Large intestine (tissue), 3 donors: ENCODE results near the gene VPS50. TPM values are rescaled to one million over a fixed set of nuclear protein-coding genes. Genes with fewer than 3 reads are reported as not detected.

ENCODE experiments used
- DNase-seq, 2 donors: peaks; one replicate each; pipeline versions ENCODE4 v3.0.0 to v3.0.0-alpha.2; 2013
- H3K27ac ChIP-seq: one replicate; pipeline ENCODE4 v1.5.1; 2013; ENCODE audit warnings: low read length
- H3K27me3 ChIP-seq: 2 replicates; pipeline ENCODE4 v1.6.1; 2013; ENCODE audit warnings: low read length; ENCODE audit not compliant: control insufficient read depth, insufficient read depth
- H3K36me3 ChIP-seq: 2 replicates; pipeline ENCODE4 v1.6.1; 2013; ENCODE audit warnings: low read length; ENCODE audit not compliant: control insufficient read depth, insufficient read depth
- H3K4me1 ChIP-seq: one replicate; pipeline ENCODE4 v1.6.1; 2013; ENCODE audit warnings: low read length; ENCODE audit not compliant: control insufficient read depth, insufficient read depth
- H3K4me3 ChIP-seq: one replicate; pipeline ENCODE4 v1.5.1; 2013; ENCODE audit warnings: low read length
- H3K9me3 ChIP-seq: one replicate; pipeline ENCODE4 v1.6.1; 2013; ENCODE audit warnings: mild to moderate bottlenecking, low read depth, low read length, moderate library complexity; ENCODE audit not compliant: control insufficient read depth
- WGBS: methylation state at CpG from one replicate; pipeline ENCODE4 v1.1.5; 2013; ENCODE audit warnings: low lambda C conversion rate; ENCODE audit not compliant: insufficient coverage; 5-methylcytosine and 5-hydroxymethylcytosine counted together
- polyA plus RNA-seq: library from polyadenylated mRNA; unstranded; fragments of 120-200 nt; gene quantifications from one replicate; pipeline ENCODE4 v1.2.1, GENCODE V29; 2013

Gene VPS50
- polyA plus RNA-seq, 1 donor, result 22.5 TPM

- DNase-seq, result no peak
- Histone ChIP-seq H3K27ac (no peak overlapping the region), H3K36me3 (peaks cover 5% of the 10 kb centered on the region), H3K27me3 (no peaks in the 10 kb centered on the region), H3K4me3 (no peak overlapping the region), H3K9me3 (no peaks in the 10 kb centered on the region), H3K4me1 (no peaks in the 10 kb centered on the region)
- WGBS, result 86% methylated on average over 1 of the region's 2 CpGs
Measured at GRCh38 chr7:93238748-93239147, 6.6 kb downstream of the VPS50 start.

DNA sequence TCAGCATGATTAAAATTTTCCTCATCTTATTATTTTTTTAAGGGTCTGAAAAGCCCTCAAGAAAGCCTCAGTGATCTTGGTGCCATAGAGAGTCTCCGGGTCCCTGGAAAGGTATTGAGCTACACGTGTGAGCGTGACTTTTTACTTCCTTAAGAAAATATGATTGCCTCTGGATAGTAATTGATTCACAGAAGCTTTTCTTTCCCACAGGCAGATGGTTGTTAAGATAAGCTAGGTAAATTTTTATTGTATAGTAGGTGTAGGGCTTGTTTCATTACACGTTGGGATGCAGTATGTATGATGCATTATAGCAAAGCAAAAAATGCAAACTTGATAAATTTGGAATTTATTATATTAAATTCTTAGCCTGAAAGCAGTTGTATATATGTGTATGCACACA lies 7.7 kb downstream of the VPS50 start:
- H3K36me3 ChIP-seq, result peaks cover 5% of the 10 kb centered on the region
- WGBS, result 50% methylated on average over 1 of the region's 4 CpGs

GRCh38 chr7:93242106-93242505 lies 9.9 kb downstream of the VPS50 start:
- Histone ChIP-seq H3K36me3 (peaks cover 5% of the 10 kb centered on the region), H3K4me3 (no peak overlapping the region), H3K27me3 (no peaks in the 10 kb centered on the region), H3K9me3 (no peaks in the 10 kb centered on the region), H3K27ac (no peak overlapping the region), H3K4me1 (no peaks in the 10 kb centered on the region)
- WGBS, result 100% methylated on average over 1 of the region's 3 CpGs
- no peak for DNase-seq

More for the DNA sequence above, 7.7 kb downstream of the VPS50 start:
- Histone ChIP-seq H3K27me3 (no peaks in the 10 kb centered on the region), H3K4me1 (no peaks in the 10 kb centered on the region), H3K9me3 (no peaks in the 10 kb centered on the region), H3K27ac (no peak overlapping the region), H3K4me3 (no peak overlapping the region)
- DNase-seq, result no peak

- Histone ChIP-seq H3K4me1 (no peaks in the 10 kb centered on the region), H3K9me3 (no peaks in the 10 kb centered on the region), H3K27me3 (no peaks in the 10 kb centered on the region), H3K27ac (no peak overlapping the region), H3K36me3 (peaks cover 5% of the 10 kb centered on the region), H3K4me3 (no peak overlapping the region)
- peak in 1 of 2 donors; percentile 14 for DNase-seq
- 86% methylated on average over 5 of the region's 9 CpGs for WGBS
Measured at GRCh38 chr7:93245525-93246432, 13.6 kb downstream of the VPS50 start.

DNA sequence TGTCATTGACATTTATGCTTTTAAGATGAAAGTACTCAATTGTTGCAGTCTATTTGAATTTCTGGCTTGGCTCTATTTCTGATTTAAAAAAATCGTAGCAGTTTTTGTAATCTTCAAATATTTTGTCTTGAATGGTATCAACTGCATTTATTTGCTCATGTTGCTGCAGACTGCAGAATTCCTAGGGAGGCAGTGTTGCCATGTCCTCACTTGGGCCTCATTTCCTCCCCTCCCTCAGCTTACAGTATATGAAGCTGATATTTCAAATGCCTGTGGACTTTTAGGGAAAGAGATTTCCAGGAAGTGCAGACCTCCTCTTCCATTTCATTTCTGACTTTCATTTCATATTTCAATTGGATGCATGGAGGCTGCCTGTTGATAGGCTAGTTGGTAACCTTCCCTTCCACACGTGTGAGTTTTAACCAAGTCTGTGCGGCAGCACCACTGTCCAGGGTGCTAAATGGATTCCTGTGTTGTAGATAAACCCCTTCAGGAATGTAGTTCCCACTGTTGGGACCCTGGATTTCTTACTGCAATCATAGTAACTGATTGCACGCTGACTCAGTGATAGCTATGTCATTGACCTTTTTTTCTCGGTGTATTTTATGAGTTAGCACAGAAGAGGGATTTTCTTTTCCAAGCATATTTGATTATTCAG lies 17.5 kb downstream of the VPS50 start:
- DNase-seq, result peak in 1 of 2 donors; percentile 15
- Histone ChIP-seq H3K27me3 (no peaks in the 10 kb centered on the region), H3K4me1 (no peaks in the 10 kb centered on the region), H3K27ac (no peak overlapping the region), H3K4me3 (no peak overlapping the region), H3K36me3 (peaks cover 3% of the 10 kb centered on the region), H3K9me3 (no peaks in the 10 kb centered on the region)
- WGBS, result no CpG with 5 or more reads among the region's 5 CpGs

DNA sequence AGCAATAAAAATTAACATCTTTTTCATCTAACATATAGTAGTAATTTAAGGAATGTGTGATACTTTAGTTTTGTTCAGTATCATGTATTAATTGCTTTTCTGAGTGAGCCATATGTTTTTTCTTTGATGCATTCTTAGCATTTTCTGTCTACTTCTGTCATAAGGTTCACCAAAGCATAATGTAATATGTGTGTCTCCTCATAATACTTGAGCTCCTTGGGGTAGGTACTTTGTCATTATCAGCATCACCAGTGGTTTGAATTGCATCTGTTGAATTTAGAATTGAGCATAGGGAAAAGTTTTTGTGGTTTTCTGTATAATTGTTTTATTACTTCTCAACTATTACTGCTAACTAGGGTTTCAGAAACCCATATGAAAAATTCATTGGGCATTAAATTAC lies 26.5 kb downstream of the VPS50 start:
- Histone ChIP-seq H3K27me3 (no peaks in the 10 kb centered on the region), H3K4me3 (no peak overlapping the region), H3K4me1 (no peaks in the 10 kb centered on the region)

DNA sequence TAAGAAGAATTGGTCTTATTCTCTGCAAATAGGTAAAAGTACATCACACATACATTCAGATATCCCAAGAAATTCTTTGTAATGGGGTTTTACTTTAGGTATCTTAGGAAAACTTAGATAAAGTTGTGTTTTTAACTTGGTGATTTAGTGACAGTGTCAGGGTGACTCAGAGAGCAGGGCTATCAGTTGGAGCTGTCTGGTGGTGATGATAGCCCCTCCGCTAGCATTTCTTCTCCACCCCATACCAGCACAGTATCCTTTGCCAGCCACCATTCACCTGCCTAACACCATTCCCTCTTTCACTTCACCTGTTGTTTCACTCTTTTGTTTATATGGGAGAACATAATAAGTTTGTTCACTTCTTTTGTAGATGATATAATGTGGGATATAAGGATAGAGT lies 30.4 kb downstream of the VPS50 start:
- Histone ChIP-seq H3K4me3 (no peak overlapping the region), H3K36me3 (peaks cover 12% of the 10 kb centered on the region)
- WGBS, result no CpG with 5 or more reads among the region's 1 CpG

More for the DNA sequence above, 26.5 kb downstream of the VPS50 start:
- Histone ChIP-seq H3K36me3 (peaks cover 15% of the 10 kb centered on the region), H3K27ac (no peak overlapping the region), H3K9me3 (no peaks in the 10 kb centered on the region)
- no peak for DNase-seq

DNA sequence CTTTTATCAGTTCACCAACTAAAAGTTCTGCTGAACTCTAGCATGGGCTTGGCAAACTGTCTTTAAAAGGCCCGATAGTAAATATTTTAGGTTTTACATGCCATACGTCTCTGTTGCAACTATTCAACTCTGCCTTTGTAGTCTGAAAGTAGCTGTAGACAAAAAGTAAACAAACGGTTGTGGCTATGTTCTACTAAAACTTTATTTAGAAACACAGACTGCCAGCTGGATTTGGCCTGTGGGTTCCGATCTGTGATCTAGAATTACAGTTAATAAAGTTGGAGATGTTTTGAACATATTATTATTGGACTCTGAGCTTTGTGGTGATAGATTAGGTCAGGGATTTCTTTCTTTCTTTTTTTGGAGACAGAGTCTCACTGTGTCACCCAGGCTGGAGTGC lies 33.1 kb downstream of the VPS50 start:
- H3K27ac ChIP-seq, result no peak overlapping the region
- 89% methylated on average over 2 of the region's 4 CpGs for WGBS
- H3K4me3 ChIP-seq, result no peak overlapping the region
- no peaks in the 10 kb centered on the region for H3K27me3 ChIP-seq
- no peak for DNase-seq
- no peaks in the 10 kb centered on the region for H3K4me1 ChIP-seq
- peaks cover 6% of the 10 kb centered on the region for H3K36me3 ChIP-seq
- H3K9me3 ChIP-seq, result no peaks in the 10 kb centered on the region

More for the DNA sequence above, 30.4 kb downstream of the VPS50 start:
- Histone ChIP-seq H3K27ac (no peak overlapping the region), H3K9me3 (no peaks in the 10 kb centered on the region), H3K27me3 (no peaks in the 10 kb centered on the region), H3K4me1 (no peaks in the 10 kb centered on the region)
- DNase-seq, result no peak

DNA sequence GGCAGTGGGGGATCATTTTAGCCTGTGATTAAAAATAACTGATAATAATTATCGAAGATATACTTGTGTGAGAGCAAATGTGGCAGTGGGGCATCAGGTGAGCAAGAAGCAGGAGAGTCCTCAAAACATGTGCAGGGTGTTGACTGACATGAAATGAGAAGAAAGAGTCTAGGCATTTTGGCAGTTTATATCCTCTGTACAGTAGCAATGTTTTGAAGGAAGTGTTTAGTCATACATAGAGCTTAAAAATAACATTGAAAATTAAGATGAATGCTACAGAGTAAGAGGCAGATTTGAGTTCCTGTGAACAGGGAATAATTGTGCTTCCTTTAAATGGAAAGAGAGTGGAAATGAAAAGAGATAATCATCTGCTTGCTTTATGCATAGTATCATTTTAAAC lies 47.4 kb downstream of the VPS50 start:
- H3K27me3 ChIP-seq, result no peaks in the 10 kb centered on the region

GRCh38 chr7:93284908-93285307 lies 52.7 kb downstream of the VPS50 start:
- no CpG with 5 or more reads among the region's 1 CpG for WGBS
- Histone ChIP-seq H3K4me1 (no peaks in the 10 kb centered on the region), H3K9me3 (no peaks in the 10 kb centered on the region), H3K27me3 (no peaks in the 10 kb centered on the region), H3K36me3 (peaks cover 2% of the 10 kb centered on the region), H3K4me3 (no peak overlapping the region), H3K27ac (no peak overlapping the region)
- no peak for DNase-seq

More for the DNA sequence above, 47.4 kb downstream of the VPS50 start:
- H3K36me3 ChIP-seq, result peaks cover 21% of the 10 kb centered on the region
- no peaks in the 10 kb centered on the region for H3K9me3 ChIP-seq
- WGBS, result no CpG with 5 or more reads among the region's 1 CpG
- H3K4me1 ChIP-seq, result no peaks in the 10 kb centered on the region
- H3K27ac ChIP-seq, result no peak overlapping the region
- H3K4me3 ChIP-seq, result no peak overlapping the region
- DNase-seq, result no peak
